HepG2 (cell line): ENCODE measurements around the gene VSTM5. TPM values are rescaled to one million over a fixed set of nuclear protein-coding genes. Genes with fewer than 3 reads are reported as not detected.
A peak's percentile ranks its signal among the peaks of the same experiment; 100 is the strongest.

Source experiments
- ATAC-seq: fragments of 200-7000 bp; cut with Tn5 transposase; 3 replicates; pipeline ENCODE4 v1.9.1; 2020; ENCODE audit warnings: mild to moderate bottlenecking, moderate library complexity
- BruUV-seq: library from RNA; stranded (reverse); fragments of 400-500 nt; replicated peaks from 2 replicates; lab custom pipeline; 2021; lab: Mats Ljungman, UMichigan
- CTCF ChIA-PET: fragments of 300-600 bp; formaldehyde crosslinking; extraction: SDS; loops from one replicate; lab custom pipeline; 2021; ENCODE audit warnings: low total read pairs, inconsistent platforms, low intra/inter-chr PET ratio; lab: Yijun Ruan, JAX
- POLR2A ChIA-PET: fragments of 350-600 bp; sonication (Branson Sonifier 250); formaldehyde crosslinking; loops from one replicate; lab custom pipeline; 2020; ENCODE audit warnings: antibody characterized with exemption, inconsistent platforms; lab: Yijun Ruan, JAX
- DNase-seq: peaks from one replicate; pipeline ENCODE4 v3.0.0-alpha.2; 2015; ENCODE audit warnings: low spot score
- FAIRE-seq: peaks from 3 replicates; lab custom pipeline; 2011; peaks lifted over from hg19 to GRCh38; lab: Jason Lieb, UNC
- H2AFZ ChIP-seq: one replicate; pipeline ENCODE4 v1.6.1; 2011; ENCODE audit warnings: low read length, inconsistent platforms
- H3K27ac ChIP-seq: fragments of 300-600 bp; 3 replicates; pipeline ENCODE4 v1.8.0; 2011; ENCODE audit warnings: mixed run types, mild to moderate bottlenecking, mixed read lengths, low read length, inconsistent platforms; ENCODE audit not compliant: insufficient read depth; ENCODE audit errors: extremely low read length
- H3K27me3 ChIP-seq, 2 experiments: fragments of 200-600 bp in 1 of 2; 2 replicates in 1 of 2; 3 replicates in 1 of 2; pipeline versions ENCODE4 v1.6.0 to v1.8.0; 2011; ENCODE audit warnings: low read length in 2 of 2, mild to moderate bottlenecking in 2 of 2, moderate library complexity in 2 of 2, inconsistent platforms in 1 of 2; ENCODE audit not compliant: insufficient read depth in 2 of 2, control insufficient read depth in 1 of 2
- H3K36me3 ChIP-seq, 2 experiments: fragments of 200-600 bp in 1 of 2; replicated peaks in 1 of 2; 2 replicates in 1 of 2; 3 replicates in 1 of 2; pipeline versions ENCODE4 v1.5.1 to v1.8.0; 2011; ENCODE audit warnings: low read length in 2 of 2, inconsistent platforms in 1 of 2; ENCODE audit not compliant: insufficient read depth in 2 of 2, control insufficient read depth in 1 of 2
- H3K4me1 ChIP-seq: 2 replicates; pipeline ENCODE4 v1.5.1; 2012; ENCODE audit warnings: low read length, inconsistent platforms; ENCODE audit not compliant: insufficient read depth
- H3K4me2 ChIP-seq: 2 replicates; pipeline ENCODE4 v1.6.0; 2011; ENCODE audit warnings: low read depth, low read length, inconsistent platforms
- H3K4me3 ChIP-seq, 3 experiments: fragments of 200-600 bp in 1 of 3; sonication (generic), shearing (Covaris generic) in 1 of 3; replicated peaks in 1 of 3; 2 replicates each; pipeline ENCODE4 v1.5.1; 2011 to 2016; ENCODE audit warnings: low read length in 3 of 3, inconsistent platforms in 2 of 3, low read depth in 2 of 3, mild to moderate bottlenecking in 2 of 3, control low read depth in 1 of 3, mixed read lengths in 1 of 3; ENCODE audit not compliant: insufficient read depth in 1 of 3
- H3K79me2 ChIP-seq: one replicate; pipeline ENCODE4 v1.6.1; 2011; ENCODE audit warnings: low read length, inconsistent platforms; ENCODE audit not compliant: insufficient read depth
- H3K9ac ChIP-seq: 2 replicates; pipeline ENCODE4 v1.6.0; 2011; ENCODE audit warnings: mild to moderate bottlenecking, low read depth, low read length, inconsistent platforms; ENCODE audit not compliant: insufficient read depth
- H3K9me3 ChIP-seq: 2 replicates; pipeline ENCODE4 v1.5.1; 2012; ENCODE audit warnings: mild to moderate bottlenecking, low read length
- H4K20me1 ChIP-seq: 2 replicates; pipeline ENCODE4 v1.6.0; 2011; ENCODE audit warnings: inconsistent platforms, mild to moderate bottlenecking, low read length, moderate library complexity; ENCODE audit not compliant: insufficient read depth
- ARID2 ChIP-seq: sonication (generic); formaldehyde crosslinking; IDR thresholded peaks from 2 replicates; pipeline ENCODE4 v1.8.1; 2022; ENCODE audit warnings: mild to moderate bottlenecking, missing genetic modification reagents, borderline replicate concordance
- CTCF ChIP-seq: sonication (generic); formaldehyde crosslinking; IDR thresholded peaks from 2 replicates; pipeline ENCODE4 v1.5.0; 2020; ENCODE audit warnings: mild to moderate bottlenecking, missing genetic modification reagents, moderate library complexity
- FOXK1 ChIP-seq: sonication (generic); formaldehyde crosslinking; IDR thresholded peaks from 2 replicates; pipeline ENCODE4 v1.4.0; 2020; ENCODE audit warnings: low read depth, missing genetic modification reagents, borderline replicate concordance
- HCFC1 ChIP-seq: fragments of 150-350 bp; IDR thresholded peaks from 2 replicates; pipeline ENCODE4 v1.6.1; 2014; ENCODE audit warnings: low read depth, low read length
- IRF2 ChIP-seq: IDR thresholded peaks from 2 replicates; pipeline ENCODE4 v1.6.1; 2018; ENCODE audit warnings: missing genetic modification reagents, missing compliant biosample characterization
- KLF16 ChIP-seq, 2 experiments: sonication (generic) in 1 of 2; formaldehyde crosslinking in 1 of 2; IDR thresholded peaks; 2 replicates each; pipeline versions ENCODE4 v1.6.1 to v1.8.0; 2016 to 2023; ENCODE audit warnings: missing genetic modification reagents in 2 of 2, missing compliant biosample characterization in 1 of 2
- MED8 ChIP-seq: sonication (generic); formaldehyde crosslinking; IDR thresholded peaks from 2 replicates; pipeline ENCODE4 v1.8.1; 2023; ENCODE audit warnings: mild to moderate bottlenecking, missing genetic modification reagents; ENCODE audit not compliant: insufficient replicate concordance
- MIXL1 ChIP-seq: IDR thresholded peaks from 2 replicates; pipeline ENCODE4 v1.6.1; 2016
- MTA3 ChIP-seq: sonication (generic); formaldehyde crosslinking; IDR thresholded peaks from 2 replicates; pipeline ENCODE4 v1.4.0; 2020; ENCODE audit warnings: missing genetic modification reagents
- NFE2L2 ChIP-seq: fragments of 150-350 bp; IDR thresholded peaks from 2 replicates; pipeline ENCODE4 v1.6.1; 2014; ENCODE audit warnings: low read length
- NFIC ChIP-seq: IDR thresholded peaks from 2 replicates; pipeline ENCODE4 v1.6.1; 2012; ENCODE audit warnings: mild to moderate bottlenecking, low read length, inconsistent platforms
- PHF21A ChIP-seq: sonication (generic); formaldehyde crosslinking; IDR thresholded peaks from 2 replicates; pipeline ENCODE4 v1.5.0; 2020; ENCODE audit warnings: mild to moderate bottlenecking, missing genetic modification reagents
- RAD21 ChIP-seq: fragments of 450-650 bp; formaldehyde crosslinking; IDR thresholded peaks from 2 replicates; pipeline ENCODE4 v1.5.0; 2020; ENCODE audit warnings: mild to moderate bottlenecking
- RFXANK ChIP-seq: IDR thresholded peaks from 2 replicates; pipeline ENCODE4 v1.6.1; 2016
- SMC3 ChIP-seq: IDR thresholded peaks from 2 replicates; pipeline ENCODE4 v1.6.1; 2011; ENCODE audit warnings: low read length, improper control_type of control experiment
- SSRP1 ChIP-seq: IDR thresholded peaks from 2 replicates; pipeline ENCODE4 v1.6.1; 2016; ENCODE audit warnings: control low read depth
- STAG1 ChIP-seq: sonication (generic); formaldehyde crosslinking; IDR thresholded peaks from 2 replicates; pipeline ENCODE4 v1.4.0; 2020; ENCODE audit warnings: missing genetic modification reagents
- STAT6 ChIP-seq: sonication (generic); formaldehyde crosslinking; IDR thresholded peaks from 2 replicates; pipeline ENCODE4 v1.4.0; 2020; ENCODE audit warnings: missing genetic modification reagents, mild to moderate bottlenecking, borderline replicate concordance
- YEATS2 ChIP-seq: sonication (generic); formaldehyde crosslinking; IDR thresholded peaks from 2 replicates; pipeline ENCODE4 v1.4.0; 2020; ENCODE audit warnings: missing genetic modification reagents, borderline replicate concordance
- ZNF331 ChIP-seq: sonication (generic); formaldehyde crosslinking; IDR thresholded peaks from 2 replicates; pipeline ENCODE4 v1.4.0; 2020; ENCODE audit warnings: missing genetic modification reagents
- ZNF530 ChIP-seq: sonication (generic); formaldehyde crosslinking; IDR thresholded peaks from 2 replicates; pipeline ENCODE4 v1.5.0; 2020; ENCODE audit warnings: low read depth, mild to moderate bottlenecking, missing genetic modification reagents
- ZNF672 ChIP-seq: sonication (generic); formaldehyde crosslinking; IDR thresholded peaks from 2 replicates; pipeline ENCODE4 v1.8.1; 2022; ENCODE audit warnings: missing genetic modification reagents
- ZNF713 ChIP-seq: sonication (generic); formaldehyde crosslinking; IDR thresholded peaks from 2 replicates; pipeline ENCODE4 v1.4.0; 2020; ENCODE audit warnings: mild to moderate bottlenecking, missing genetic modification reagents
- WGBS: methylation state at CpG from one replicate; pipeline ENCODE4 v1.1.6; 2017; ENCODE audit warnings: low lambda C conversion rate; 5-methylcytosine and 5-hydroxymethylcytosine counted together
- in situ Hi-C: cut with HindIII; loops from 2 replicates; pipeline ENCODE4 v1.10.0; 2017; ENCODE audit warnings: low pct_unique_long_range_greater_than_20kb; ENCODE audit not compliant: extremely low pct_ligation_motif_present
- intact Hi-C: fragments of 100-400 bp; cut with micrococcal nuclease; formaldehyde crosslinking; loops from one replicate; pipeline ENCODE4 v1.10.0; 2022; ENCODE audit not compliant: unreplicated experiment
- polyA plus RNA-seq, 8 experiments: library from polyadenylated mRNA; depleted of rRNA in 3 of 8; stranded (reverse) in 7 of 8; unstranded in 1 of 8; fragments of >200 nt; fragmentation: Illumina TruSeq in 4 of 8; extraction: Trizol in 4 of 8; gene quantifications; 2 replicates each; pipeline versions ENCODE4 v1.2.1 to v1.2.3, GENCODE V29; 2011 to 2016; ENCODE audit warnings: low read depth in 4 of 8, missing spikeins in 1 of 8, mixed read lengths in 1 of 8; ENCODE audit not compliant: insufficient read depth in 1 of 8
- total RNA-seq, 5 experiments: library from RNA; depleted of rRNA; stranded (reverse); fragments of >200 nt; fragmentation: Illumina TruSeq; extraction: Trizol; gene quantifications; 2 replicates each; pipeline ENCODE4 v1.2.3, GENCODE V29; 2016; ENCODE audit warnings: low read depth in 1 of 5

Gene VSTM5
- total and polyA plus RNA-seq, 2 of the 13 experiments (the other 11 are each of a cell fraction or from before 2014, with no cell fraction given): not detected

GRCh38 chr11:93895106-93895862, 44.9 kb upstream of the VSTM5 start:
- under 1% methylated on average over 5 of the region's 5 CpGs for WGBS
- no peak overlapping the region for H3K27ac ChIP-seq
- no TSS peak for BruUV-seq
- no peaks in the 10 kb centered on the region for H4K20me1 ChIP-seq
- in situ Hi-C loops (no loop called here), intact Hi-C loops (loop anchor here (1.0 to 2.0 kb wide), 2 partner anchors 523 to 610 kb away; no protein-coding TSS in a partner anchor)
- no peak overlapping the region for H3K4me2 ChIP-seq
- no peak overlapping the region for H3K4me3 ChIP-seq
- FAIRE-seq (no peak), DNase-seq (peak; percentile 37), ATAC-seq (peak; percentile 78)
- H3K4me1 ChIP-seq: no peaks in the 10 kb centered on the region
- H3K27me3 ChIP-seq: peaks cover 0 to 5% of the 10 kb centered on the region in 2 experiments; a peak in 1 of 5 replicates
- H3K9ac ChIP-seq: no peak overlapping the region
- H3K79me2 ChIP-seq: no peaks in the 10 kb centered on the region
- CTCF ChIA-PET: interaction anchor here (0.7 to 1.3 kb wide), 2 partner anchors 610 to 707 kb away, joined by 3 to 11 read pairs; no protein-coding TSS in a partner anchor
- no peaks in the 10 kb centered on the region for H3K36me3 ChIP-seq
- H2AFZ ChIP-seq: no peak overlapping the region
- POLR2A ChIA-PET: no interaction called here
- TF ChIP-seq YEATS2 (CRISPR knock-in tag): no peak
- TF ChIP-seq SMC3: peak; percentile 61
- TF ChIP-seq FOXK1 (CRISPR knock-in tag): no peak
- no peak for TF ChIP-seq ZNF672
- TF ChIP-seq ZNF331 (CRISPR knock-in tag): no peak
- no peak for TF ChIP-seq STAT6 (CRISPR knock-in tag)
- TF ChIP-seq RAD21: 0 out of 2 replicates have a peak, but pooled peaks have one; percentile 35
- TF ChIP-seq IRF2 (CRISPR knock-in tag): no peak
- TF ChIP-seq KLF16 (CRISPR knock-in tag; IDR thresholded peaks at IDR 0.05): no peak
- no peak for TF ChIP-seq MED8 (CRISPR knock-in tag)
- TF ChIP-seq NFE2L2: no peak
- peak; percentile 84 for TF ChIP-seq STAG1 (CRISPR knock-in tag)
- TF ChIP-seq NFIC: no peak
- TF ChIP-seq RFXANK: no peak
- TF ChIP-seq PHF21A (CRISPR knock-in tag): no peak
- TF ChIP-seq ZNF713 (CRISPR knock-in tag): no peak
- TF ChIP-seq HCFC1: no peak
- TF ChIP-seq ZNF530 (CRISPR knock-in tag): no peak
- no peak for TF ChIP-seq SSRP1
- 0 out of 2 replicates have a peak, but pooled peaks have one; percentile 25 for TF ChIP-seq MIXL1
- no peak for TF ChIP-seq MTA3 (CRISPR knock-in tag)
- TF ChIP-seq CTCF (CRISPR knock-in tag): peak; percentile 73
- TF ChIP-seq ARID2 (CRISPR knock-in tag): no peak
- TF ChIP-seq, all 625 proteins: peak for 5
- no peaks in the 10 kb centered on the region for H3K9me3 ChIP-seq
